ENCODE measurements around the gene CCDC197.

DNA sequence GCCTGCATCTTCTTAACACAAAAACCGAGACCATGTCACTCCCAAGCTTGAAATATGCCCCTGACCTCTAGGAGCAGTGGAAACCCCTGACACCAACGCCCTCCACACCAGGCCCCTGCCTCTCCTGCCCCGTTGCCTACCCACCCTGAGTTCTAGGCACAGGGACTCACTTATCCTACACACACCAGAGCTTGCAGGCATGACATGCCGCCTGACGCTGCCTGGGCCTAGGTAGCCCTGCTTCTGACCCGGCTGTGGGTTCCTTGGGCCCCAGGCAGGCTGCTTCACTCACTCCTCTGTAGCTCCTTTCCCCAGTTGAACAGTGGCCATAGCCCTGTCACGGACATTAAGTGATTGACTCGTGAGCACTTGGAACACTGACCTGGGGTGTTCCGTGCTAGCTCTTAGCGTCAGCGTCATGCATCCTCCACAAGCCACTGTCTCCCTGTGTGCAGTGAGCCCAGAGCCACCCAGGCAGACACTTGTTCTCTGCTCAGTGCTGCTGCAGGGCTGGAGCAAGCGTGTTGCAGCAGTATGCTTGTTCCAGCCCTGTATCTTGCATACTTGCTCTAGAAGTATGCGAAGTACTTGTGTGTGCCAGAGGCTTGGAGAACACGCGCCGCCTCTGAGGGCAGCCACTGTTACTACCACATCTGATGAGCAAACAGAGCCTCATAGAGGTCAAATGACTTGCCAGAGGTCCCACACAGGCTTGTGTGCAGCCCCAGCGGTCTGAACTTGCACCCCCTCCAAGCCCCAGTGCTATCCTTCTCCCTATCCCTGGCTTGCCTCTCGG lies 44.6 kb downstream of the CCDC197 start:
- TF ChIP-seq, protein P1, sequence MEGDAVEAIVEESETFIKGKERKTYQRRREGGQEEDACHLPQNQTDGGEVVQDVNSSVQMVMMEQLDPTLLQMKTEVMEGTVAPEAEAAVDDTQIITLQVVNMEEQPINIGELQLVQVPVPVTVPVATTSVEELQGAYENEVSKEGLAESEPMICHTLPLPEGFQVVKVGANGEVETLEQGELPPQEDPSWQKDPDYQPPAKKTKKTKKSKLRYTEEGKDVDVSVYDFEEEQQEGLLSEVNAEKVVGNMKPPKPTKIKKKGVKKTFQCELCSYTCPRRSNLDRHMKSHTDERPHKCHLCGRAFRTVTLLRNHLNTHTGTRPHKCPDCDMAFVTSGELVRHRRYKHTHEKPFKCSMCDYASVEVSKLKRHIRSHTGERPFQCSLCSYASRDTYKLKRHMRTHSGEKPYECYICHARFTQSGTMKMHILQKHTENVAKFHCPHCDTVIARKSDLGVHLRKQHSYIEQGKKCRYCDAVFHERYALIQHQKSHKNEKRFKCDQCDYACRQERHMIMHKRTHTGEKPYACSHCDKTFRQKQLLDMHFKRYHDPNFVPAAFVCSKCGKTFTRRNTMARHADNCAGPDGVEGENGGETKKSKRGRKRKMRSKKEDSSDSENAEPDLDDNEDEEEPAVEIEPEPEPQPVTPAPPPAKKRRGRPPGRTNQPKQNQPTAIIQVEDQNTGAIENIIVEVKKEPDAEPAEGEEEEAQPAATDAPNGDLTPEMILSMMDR (IDR thresholded peaks at IDR 0.05) = no peak
- no peak for TF ChIP-seq POLR2A (IDR thresholded peaks at IDR 0.05)

All from sigmoid colon (tissue), 3 donors.